ENCODE data around the gene ADCY7. TPM values are rescaled to one million over a fixed set of nuclear protein-coding genes. Genes with fewer than 3 reads are reported as not detected.

The ADCY7 gene
- total and polyA plus RNA-seq, 2 of the 4 experiments (the other 2 are of a cell fraction) = 15.2 to 17.1 TPM

- H2BK5ac ChIP-seq (ENCODE audit: low read depth, low read length, poor library complexity, severe bottlenecking) = no peak overlapping the region
- no peak overlapping the region for H3K23ac ChIP-seq (ENCODE audit: low read depth, low read length)
- H4K20me1 ChIP-seq (ENCODE audit: insufficient read depth, low read length) = no peaks in the 10 kb centered on the region
- DNase-seq (no peak), ATAC-seq (ENCODE audit: low read depth) (no peak)
- CTCF ChIA-PET = no interaction called here
- no peak overlapping the region for H3K9ac ChIP-seq (ENCODE audit: low read depth, low read length)
- H3K9me1 ChIP-seq (ENCODE audit: insufficient read depth, low read length) = 0 out of 2 replicates have a peak, but pooled peaks cover 3% of the 10 kb centered on the region
- H3K56ac ChIP-seq (ENCODE audit: extremely low read depth, insufficient read depth, low read length) = no peak overlapping the region
- WGBS, 2 experiments (ENCODE audit: extremely low coverage in 2 of 2, insufficient read length in 1 of 2) = 92% methylated on average over 11 of the region's 20 CpGs; no CpG with 5 or more reads in 1 of the 2 experiments
- no peak overlapping the region for H4K91ac ChIP-seq (ENCODE audit: insufficient read depth, low read depth, low read length)
- TF ChIP-seq CTCF (conservative IDR thresholded peaks at IDR 0.05; ENCODE audit: low read depth, low read length) (no peak), NFE2L2 (IDR thresholded peaks at IDR 0.05; ENCODE audit: low read depth, low read length) (no peak), SMC3 (IDR thresholded peaks at IDR 0.05; ENCODE audit: low read depth, low read length) (no peak), MAZ (IDR thresholded peaks at IDR 0.05; ENCODE audit: borderline replicate concordance, low read depth, low read length) (no peak), CEBPB (IDR thresholded peaks at IDR 0.05; ENCODE audit: low read depth, low read length) (no peak), RAD21 (IDR thresholded peaks at IDR 0.05; ENCODE audit: low read length) (no peak), RFX5 (IDR thresholded peaks at IDR 0.05; ENCODE audit: low read depth, low read length) (no peak), MAFK (IDR thresholded peaks at IDR 0.05; ENCODE audit: low read depth, low read length) (no peak), CHD1 (IDR thresholded peaks at IDR 0.05; ENCODE audit: low read depth, low read length) (no peak), BHLHE40 (IDR thresholded peaks at IDR 0.05; ENCODE audit: low read depth, low read length) (no peak), RCOR1 (IDR thresholded peaks at IDR 0.05; ENCODE audit: insufficient replicate concordance, low read length) (no peak), FOS (IDR thresholded peaks at IDR 0.05; ENCODE audit: low read depth, low read length) (no peak)
- H3K36me3 ChIP-seq (ENCODE audit: control insufficient read depth, insufficient read depth, low read length) = peaks cover 7% of the 10 kb centered on the region; the same call in 1 of the 2 replicates
- H3K27me3 ChIP-seq (ENCODE audit: control insufficient read depth, insufficient read depth, low read length) = no peaks in the 10 kb centered on the region
- no peak overlapping the region for H3K14ac ChIP-seq (replicated peaks; ENCODE audit: low read depth, low read length)
- H2AK9ac ChIP-seq (replicated peaks; ENCODE audit: low read depth, low read length, poor library complexity) = no peak overlapping the region
- H3K4me2 ChIP-seq (ENCODE audit: low read depth, low read length) = no peak overlapping the region
- H3K4me3 ChIP-seq (ENCODE audit: insufficient read depth, low read depth, low read length) = no peak overlapping the region
- BruUV-seq (replicated peaks) = no TSS peak
- in situ Hi-C loops (cut with MboI; ENCODE audit: low sequenced_read_pairs) = no loop called here
- no peak overlapping the region for H2BK20ac ChIP-seq (ENCODE audit: low read depth, low read length)
- H2AFZ ChIP-seq (replicated peaks; ENCODE audit: low read length, poor library complexity) = no peak overlapping the region
- POLR2A ChIA-PET (ENCODE audit: unreplicated experiment) = interaction anchor here (0.6 kb wide), 1 partner anchor 9 kb away, joined by 4 read pairs; no protein-coding TSS in a partner anchor
- H2AK5ac ChIP-seq (ENCODE audit: low read depth, low read length) = no peak overlapping the region
- H3K9me3 ChIP-seq (ENCODE audit: control insufficient read depth, insufficient read depth, low read length) = no peaks in the 10 kb centered on the region
- no peak overlapping the region for H4K5ac ChIP-seq (ENCODE audit: low read depth, low read length)
- H4K8ac ChIP-seq (ENCODE audit: low read depth in 2 of 2, low read length in 2 of 2) = no peak overlapping the region
- no peaks in the 10 kb centered on the region; a peak in 1 of 4 replicates for H3K79me1 ChIP-seq (ENCODE audit: low read depth in 1 of 2, low read length in 2 of 2)
- H3K27ac ChIP-seq (ENCODE audit: insufficient read depth, low read length) = no peak overlapping the region
- intact Hi-C loops (cut with micrococcal nuclease) = no loop called here
- H2BK15ac ChIP-seq (ENCODE audit: low read depth, low read length) = no peak overlapping the region
- H2BK120ac ChIP-seq (ENCODE audit: low read depth, low read length) = no peak overlapping the region
- no peak overlapping the region for H3K18ac ChIP-seq (ENCODE audit: low read depth, low read length)
- H3K4ac ChIP-seq (ENCODE audit: low read depth, low read length) = no peak overlapping the region
- no peaks in the 10 kb centered on the region for H3K4me1 ChIP-seq (ENCODE audit: control insufficient read depth, insufficient read depth, low read length)
- dilution Hi-C loops (cut with HindIII; ENCODE audit: low sequenced_read_pairs, unreplicated experiment) = no loop called here
Measured at GRCh38 chr16:50293994-50294855, 27.9 kb downstream of the ADCY7 start.

Data from IMR-90 (cell line).